HG02870 (cell line): ENCODE results near the gene AHNAK2.

Experiments used
- ATAC-seq: cut with Tn5 transposase; IDR thresholded peaks from one replicate; pipeline ENCODE4 v1.9.1; 2021; ENCODE audit warnings: mild to moderate bottlenecking, moderate library complexity; ENCODE audit not compliant: unreplicated experiment

AHNAK2 gene

DNA sequence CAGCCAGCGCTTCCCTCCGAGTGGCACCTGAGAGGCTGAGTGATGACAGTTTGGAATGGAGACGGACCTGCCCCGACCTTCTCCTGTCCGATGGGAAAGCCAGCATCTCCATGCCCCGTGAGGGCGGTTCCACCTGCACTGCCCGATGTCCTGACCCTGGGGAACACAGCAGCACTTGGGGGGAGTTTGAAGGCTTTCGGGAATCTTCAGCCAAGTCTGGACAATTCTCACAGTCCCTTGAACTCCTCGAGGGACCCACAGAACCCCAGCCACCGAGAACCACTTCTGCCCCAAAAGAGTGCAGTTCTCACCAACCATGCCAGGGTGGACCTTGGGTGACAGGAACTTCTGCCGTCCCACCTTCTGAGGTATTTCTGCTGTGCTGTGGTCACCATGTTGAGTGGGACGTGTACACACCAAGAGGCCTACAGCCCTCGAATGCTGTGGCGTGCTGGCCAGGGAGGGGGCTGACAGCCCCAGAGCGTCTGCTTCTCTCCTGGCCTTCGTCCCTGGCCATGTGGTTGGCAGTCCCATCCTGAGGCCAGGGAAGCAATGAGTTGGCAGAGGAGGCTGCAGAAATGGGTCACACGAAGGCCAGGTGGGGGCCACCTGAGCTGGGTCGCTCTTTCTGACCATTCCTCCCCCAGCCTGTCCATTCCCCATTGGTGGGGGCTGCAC lies 8.5 kb upstream of the AHNAK2 start:
- ATAC-seq = no peak

DNA sequence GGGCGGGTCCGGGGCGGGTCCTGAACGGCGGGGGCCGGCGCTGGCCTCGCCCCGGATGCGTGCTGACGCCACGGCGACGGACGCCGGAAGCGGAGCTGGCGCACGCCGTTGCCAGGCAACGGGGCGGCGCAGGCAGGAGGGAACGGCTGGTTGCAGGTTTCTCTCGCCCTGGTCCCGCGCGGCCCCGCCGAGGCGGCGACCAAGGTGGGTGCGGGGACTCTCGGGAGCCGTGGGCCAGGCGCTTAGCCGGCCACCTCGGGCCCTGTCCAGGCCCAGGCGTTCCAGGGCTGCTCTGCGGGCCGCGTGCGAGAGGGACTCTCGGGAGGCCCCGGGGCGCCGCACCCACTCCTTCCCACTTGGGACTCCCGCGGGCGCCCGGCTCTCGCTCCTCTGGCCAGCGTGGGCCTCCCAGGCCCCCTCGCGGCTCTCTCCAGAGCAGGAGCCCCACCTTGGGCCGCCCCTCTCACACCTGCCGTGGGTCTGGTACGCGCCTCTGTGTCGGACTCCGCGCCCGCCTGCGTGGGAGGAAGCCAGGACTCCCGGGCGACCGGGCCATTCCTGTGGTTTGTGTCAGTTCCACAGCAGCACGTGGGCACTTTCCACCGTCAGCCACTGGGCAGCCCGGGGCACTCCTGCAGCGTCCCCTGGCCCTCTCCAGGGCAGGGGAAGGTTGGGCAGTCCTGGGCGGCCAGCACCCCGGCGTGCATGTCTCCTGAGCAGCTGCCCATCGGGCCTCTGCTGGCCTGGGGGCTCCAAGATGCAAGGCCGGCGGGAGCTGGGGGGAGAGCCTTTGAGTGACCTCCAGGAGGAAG lies 7.7 kb upstream of the AHNAK2 start, which contains the start of gene CLBA1:
CLBA1 (plus strand) TSS at position 114 of the 812 bp plus-strand sequence; CDS start at position 758, 644 bp downstream.
- peak; percentile 90 for ATAC-seq

DNA sequence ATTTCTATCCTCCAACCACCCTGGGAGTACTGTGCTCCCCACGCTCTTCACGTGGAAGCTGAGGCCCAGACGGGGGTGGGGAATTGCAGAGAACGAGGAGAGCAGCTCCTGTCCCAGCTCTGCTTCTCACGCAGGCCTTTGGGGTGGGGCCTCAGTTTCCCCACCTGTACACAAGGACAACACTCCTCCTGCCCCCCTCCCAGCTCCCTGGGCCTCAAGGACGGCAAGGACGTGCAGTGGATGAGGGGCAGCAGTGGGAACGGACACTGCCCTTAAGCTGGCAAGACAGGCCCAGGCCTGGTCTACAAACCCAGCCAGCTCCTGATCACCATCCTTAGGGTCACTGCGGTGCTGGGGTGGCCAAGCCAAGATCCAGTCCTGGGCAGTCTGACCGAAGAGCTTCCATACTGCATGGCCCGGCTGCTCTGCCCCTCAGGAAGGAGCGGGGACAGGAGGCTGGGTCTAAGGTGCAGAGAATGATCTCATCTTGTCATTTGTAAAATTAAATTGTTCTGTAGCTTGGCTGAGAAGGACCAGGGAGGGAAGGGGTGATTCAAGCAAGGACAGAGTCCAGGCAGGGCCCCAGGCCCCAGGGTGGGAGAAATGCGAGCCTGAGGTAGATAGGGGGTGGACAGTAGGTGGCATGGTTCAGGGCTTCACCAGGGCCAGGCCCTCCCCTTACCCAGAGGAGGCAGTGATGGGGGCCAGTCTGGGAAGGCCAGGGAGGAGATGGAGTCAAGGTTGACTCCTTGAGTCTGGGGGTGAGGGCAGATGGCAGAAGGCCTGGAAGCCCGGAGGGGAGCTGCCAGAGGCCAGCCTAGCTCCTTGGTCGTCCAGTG lies 6.1 kb upstream of the AHNAK2 start:
- no peak for ATAC-seq

DNA sequence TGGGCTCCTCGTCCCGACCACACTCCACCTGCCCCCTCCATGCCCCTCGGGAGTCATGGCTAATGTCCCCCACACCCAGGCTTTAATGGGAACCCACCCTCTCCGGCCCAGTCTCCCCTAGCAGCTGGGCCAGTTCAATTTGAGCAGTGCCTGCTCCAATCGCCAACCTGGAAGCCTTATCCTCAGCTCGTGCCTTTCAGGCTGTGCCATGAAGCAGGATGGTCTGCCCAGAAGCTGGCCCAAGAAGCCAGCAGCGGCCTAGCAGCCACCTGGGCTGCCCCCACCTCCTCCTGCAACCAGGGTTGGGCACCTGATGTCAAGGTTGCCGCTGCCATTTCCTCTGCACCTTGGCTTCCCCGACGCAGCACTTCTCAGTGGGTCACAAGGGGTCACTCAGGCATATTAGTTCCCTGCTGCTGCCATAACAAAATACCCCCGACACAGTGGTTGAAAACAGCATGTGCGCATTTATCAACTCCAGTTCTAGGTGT lies 5.1 kb upstream of the AHNAK2 start:
- no peak for ATAC-seq

DNA sequence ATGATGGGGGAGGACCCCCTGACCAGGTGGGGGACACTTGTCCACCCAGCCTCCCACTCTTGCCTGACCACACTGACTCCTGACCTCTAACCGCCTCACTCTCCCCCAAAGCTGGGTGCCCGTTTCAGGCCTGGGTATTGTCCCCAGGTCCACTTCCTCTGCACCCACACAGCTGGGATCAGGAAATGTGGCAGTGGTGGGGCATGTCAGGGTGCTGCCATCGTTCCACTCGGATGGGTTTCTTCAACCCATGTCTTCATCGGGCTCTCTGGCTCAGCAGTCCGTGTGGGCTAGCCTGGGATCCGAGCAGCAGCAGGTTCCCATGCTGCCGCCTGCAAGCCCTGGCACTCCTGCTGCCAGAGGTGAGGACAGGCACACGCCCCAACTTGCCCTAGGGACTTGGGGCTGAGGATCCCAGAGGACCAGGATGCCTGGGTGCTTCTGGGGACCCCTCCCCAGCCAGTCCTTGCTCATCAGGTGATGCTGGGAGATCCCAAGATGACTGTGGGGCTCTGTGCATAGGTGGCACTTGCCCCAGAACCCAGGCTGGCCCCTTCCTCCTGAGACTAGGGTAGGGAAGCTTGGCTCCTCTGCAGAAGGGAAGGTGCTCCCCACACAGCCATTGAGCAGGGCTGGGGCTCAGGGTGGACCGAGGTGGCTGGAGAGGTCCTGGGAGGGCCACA lies 4.5 kb upstream of the AHNAK2 start:
- no peak for ATAC-seq

DNA sequence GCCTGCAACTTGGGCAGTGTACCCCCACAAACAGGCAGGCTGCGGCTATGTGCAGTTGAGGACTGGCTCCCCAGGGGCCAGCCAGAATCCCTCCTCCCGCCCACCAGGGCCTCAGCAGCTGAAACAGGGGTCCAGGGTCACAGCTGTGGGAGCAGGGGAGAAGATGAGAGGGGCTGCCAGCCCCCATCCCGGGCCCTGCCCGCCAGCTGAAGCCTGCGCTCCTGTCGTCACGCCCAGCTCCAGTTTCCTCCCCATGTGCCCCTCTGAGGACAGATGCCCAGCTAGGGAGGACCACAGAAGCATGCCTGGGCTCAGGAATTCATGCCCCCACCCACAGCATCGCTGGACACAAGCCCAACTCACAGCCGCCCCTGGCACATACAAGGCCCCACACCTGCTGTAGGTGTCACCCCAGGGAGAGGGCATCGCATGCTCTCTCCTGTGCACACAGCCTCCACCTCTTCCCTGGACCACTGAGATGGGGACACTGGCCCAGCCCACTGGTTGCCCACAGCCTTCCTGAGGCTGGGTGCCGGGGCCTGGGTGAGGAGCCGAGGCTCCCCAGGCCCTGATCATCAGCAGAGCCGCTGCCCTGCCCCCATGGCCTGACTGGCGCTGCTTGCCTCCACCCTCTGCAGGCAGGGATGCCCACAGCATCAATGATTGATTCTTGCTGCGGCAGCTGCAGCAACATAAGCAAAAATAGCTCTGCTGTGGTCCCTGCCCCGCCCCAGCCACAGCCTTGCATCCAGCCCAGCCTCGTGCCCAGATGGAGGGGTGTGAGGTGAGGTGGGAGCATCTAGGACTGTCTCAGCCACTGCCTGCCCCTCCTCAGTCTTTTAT lies 3.7 kb upstream of the AHNAK2 start:
- ATAC-seq = no peak

DNA sequence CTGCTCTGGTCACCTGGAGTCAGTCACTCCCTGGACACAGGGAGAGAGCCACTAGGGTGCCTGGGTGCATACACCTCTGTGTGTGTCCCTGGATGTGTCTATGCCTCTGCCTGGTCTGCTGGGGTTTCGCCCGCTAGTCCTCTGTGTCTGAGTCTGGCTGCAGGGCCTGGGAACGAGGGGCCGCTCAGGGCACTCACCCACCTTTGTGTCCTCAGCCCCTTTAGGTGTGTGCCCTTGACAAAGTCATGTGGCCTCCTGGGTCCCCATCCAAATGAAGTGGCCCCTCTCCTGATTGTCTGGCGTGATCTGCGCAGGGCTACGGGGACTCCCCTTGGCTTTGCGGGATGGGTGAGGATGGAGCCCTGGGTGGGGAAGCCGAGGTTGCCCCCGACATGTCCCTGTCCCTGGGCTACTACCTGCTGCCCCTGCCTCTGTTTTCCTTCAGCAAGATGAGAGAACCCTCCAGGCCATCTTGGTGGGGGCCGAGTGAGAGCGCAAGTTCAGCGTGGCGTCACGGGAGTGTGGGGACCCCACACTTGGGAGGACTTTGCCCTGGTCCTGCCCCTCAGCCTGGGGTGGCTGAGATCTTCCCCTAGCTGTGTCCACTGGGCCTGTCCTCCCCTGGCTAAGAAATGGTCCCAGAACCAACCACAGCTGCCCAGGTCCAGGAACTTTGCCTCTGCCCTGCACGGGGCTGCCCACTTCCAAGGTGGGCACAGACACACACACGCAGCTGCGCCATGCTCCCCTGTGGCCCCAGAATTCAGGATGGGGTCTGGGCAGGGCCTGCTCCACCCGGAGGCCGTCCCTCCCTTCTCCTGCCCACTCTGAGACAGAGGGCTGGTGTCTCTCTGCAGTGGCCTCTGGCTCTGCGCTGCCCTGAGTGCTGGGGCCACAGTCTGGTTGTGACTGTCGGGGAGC lies 2.7 kb upstream of the AHNAK2 start:
- no peak for ATAC-seq

DNA sequence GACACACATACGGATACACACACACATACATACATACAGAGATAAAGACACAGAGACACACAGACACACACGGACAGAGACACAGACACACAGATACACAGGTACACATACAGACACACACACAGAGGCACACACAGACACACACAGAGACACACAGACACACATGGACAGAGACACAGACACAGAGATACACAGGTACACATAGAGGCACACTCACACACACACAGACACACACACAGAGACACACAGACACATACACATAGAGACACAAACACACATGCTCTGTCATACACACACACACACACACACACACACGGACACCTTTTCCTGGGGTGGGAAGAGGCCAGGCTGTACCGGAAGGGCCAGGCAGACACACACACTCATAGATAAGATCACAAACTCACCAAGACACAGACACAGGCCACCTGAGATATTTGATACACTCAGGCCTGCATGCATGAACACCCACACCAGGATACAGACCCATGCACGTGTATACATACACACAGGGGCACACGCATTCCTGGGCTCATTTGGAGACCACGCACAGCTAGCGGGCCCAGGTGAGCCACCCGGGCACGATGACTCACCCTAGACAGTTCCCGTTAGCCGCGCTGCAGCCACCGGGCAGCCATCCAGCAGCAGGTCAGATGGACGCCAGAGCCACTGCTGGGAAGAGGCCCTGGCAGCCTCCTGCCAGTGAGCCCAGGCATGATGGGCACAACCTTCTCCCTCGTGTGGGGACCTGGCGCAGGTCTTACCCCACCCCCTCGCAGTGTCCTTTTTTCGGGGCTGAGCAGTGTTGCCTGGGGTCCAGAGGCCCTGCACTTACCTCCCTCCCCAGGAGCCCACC lies 1.8 kb upstream of the AHNAK2 start:
- ATAC-seq = no peak

DNA sequence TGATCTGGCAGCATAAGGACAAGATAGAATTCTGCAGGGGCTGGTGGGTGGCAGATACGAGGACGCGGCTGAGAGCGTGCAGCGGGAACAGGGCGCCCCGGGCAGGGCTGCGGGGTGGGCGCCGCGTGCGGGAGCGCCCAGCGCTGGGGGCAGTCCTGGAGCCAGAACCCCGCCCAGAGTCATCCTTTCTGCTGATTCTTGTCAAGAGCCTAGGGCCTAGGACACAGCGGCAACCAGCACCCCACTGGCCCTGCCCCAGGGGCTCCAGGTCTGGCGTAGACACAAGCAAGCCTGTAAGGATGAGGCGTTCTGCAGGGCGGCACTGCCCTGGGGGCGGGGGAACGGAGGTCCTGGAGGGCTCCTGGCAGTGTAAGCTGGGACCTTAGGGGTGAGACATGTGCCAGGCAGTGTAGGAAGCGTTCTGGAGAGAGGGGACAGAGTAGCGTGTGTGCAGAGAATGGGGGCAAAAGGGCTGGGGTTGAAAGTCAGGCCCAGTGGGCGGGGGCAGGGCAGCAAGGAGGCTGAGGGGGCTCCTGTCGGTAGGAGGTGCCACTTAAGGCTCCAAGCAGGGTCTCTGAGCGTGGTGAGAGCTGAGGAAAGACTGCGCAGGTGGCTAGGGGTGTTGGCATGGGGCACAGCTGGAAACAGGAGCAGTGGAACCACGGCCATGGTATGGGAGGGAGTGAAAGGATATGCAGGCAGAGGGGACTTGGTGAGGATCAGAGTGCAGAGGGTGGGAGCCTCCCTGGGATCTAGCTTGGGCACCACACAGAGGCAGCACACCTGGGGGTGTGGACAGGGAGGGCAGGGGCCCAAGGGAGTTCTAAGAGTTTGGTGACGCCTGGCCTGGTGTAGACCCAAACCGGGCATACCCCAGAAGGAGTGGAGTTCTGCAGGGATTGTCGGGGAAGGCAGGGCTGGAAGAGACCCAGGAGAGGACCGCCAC lies 845 bp upstream of the AHNAK2 start:
- ATAC-seq = no peak

DNA sequence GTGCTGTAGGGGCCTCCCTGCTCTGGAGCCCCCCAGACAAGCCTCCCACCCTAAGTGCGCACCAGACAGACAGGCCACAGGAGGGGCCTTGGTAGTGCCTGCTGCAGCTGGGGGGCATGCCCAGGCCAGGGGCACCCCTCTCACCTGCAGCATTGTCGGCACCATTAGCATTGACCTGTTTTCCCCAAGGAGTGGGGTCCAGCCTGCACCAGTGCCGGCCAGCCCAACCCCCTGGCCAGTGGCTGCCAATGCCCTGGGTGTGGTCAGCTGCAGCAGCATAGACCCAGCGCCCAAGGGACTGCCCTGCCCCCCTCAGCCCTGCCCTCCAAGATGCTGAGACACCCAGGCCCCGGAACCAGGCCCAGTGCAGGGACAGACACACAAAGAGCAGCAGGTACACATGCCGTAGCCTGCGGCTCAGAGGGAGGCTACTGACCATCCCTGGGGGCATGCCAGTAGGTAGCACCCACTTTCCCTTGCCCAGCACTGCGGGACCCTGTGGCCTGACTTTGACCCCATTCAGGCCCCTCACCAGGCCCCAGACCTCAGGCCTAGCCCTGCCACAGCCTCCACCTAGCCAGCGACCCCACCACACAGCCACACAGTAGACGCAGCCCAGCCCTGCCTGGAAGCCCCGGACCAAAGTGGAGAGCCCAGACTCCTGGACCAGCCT lies 1.0 kb downstream of the AHNAK2 start:
- no peak for ATAC-seq

DNA sequence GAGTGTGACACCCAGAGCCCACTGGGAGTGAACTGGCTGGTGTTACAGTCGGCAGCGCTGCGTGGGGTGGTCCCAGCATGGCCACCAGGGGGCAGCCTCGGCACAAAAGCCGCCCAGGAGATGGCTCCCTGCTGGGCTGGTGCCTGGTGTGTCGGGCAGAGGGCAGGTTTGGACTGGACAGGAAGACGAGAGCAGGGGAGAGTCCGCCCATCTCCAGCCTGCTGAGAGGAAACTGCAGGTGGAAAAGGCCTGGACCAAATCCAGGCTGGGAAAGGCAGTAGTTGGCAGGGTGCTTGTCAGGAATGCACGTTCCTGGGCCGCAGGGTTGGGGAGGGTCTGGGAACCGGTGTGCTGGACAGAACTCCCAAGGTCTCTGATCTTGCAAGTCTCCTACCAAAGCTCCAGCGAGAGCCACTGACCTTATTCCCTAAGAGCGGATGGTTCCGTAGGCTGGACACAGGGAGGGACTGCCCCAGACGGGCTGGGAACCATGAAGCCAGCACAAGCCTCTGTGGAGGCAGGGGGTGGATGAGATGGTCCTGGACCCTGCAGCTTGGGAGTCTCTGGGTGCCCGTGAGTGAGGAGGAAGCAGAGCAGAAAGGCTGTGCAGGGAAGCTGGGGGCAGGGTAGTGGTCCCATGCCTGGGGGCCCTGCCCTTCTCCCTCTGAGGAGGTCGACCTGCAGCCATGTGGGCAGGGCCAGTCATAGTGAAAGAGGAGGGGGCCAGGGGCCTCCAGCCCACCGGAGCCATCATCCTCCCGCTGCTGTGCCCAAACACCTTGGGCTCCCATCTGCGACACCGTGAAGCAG lies 1.8 kb downstream of the AHNAK2 start:
- ATAC-seq = no peak

DNA sequence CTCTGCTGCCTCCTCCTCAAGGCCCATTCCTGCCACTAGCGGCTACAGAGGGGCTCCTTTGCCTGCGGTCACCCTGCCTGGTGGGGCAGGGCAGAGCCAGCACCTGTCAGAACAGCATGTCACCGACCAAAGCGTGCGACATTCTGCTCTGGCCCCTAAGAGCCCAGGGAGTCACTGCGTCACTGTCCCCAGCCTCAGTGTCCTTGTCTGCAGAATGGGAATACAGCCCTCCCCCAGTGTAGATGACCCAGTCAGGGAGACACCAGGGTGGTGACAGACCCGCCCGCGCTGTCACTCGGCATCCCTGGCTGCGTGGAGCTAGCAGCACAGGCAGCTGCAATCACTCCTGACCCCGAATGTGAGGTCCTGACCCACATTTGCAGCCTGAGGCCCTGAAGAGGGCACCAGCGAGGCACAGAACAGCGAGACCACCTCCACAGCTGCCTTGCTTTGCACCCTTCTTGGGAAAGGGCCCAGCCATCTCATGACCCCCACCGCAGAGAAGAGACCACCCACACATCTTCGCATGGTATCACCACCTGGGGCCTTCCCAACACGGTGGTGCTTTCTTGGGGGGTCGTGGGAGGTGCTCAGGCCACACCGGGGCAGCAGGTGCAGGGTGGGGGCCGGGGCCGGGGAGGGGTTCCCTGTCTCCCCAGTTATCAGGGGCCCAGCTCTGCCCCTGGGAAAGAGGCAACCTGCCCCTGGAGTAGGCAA lies 2.5 kb downstream of the AHNAK2 start:
- ATAC-seq = no peak

DNA sequence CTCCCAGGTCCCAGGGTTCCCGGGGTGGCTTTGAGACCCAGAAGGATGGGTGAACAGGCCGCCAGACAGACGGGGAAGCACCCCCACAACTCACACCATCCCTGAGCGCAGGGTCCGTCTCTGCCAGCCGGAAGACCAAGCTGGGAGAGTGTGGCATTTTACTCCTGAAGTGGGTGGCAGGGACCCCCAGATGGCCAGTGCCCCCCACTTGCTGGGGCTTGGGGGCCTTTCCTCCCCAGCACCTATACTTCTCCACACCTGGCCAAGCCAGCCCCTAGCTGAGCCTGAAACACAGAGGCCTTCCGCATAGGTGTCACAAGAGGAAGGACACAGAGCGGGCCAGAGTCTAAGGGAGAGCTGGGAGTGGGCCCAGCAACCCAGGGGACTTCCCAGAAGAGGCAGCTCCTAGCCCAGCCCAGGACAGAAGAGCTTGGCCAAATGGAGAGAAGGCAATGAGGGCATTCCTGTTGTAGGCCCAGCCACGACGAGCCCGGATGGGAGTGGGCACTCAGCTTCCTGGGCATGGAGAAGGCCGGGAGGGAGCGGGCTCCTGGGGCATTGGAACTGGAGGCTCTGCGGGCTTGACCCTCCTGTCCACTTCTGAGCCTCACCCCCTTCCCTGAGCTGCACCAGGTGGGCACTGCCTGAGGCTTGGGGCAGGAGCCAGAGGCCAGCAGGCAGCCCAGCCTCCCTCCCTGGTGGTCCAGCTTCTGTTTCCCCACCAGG lies 3.3 kb downstream of the AHNAK2 start:
- ATAC-seq = no peak

DNA sequence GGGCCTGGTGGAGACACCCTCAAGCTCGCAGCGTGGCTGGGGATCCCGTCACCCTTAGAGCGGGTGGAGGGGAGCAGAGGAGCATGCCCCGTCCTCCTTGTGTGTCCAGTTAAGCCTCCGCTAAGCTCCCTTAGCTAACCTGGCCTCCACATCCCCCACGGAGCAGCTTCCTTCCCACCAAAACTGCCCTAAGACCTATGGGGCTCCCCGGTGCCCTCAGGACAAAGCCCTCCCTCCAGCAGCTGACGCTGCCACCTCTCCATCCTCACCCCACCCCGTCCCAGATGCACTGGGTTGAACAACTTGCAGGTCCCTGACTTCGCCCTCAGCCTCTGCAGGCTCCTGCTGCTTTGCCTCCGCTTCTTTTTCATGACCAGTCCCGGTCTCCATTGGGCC lies 4.0 kb downstream of the AHNAK2 start:
- ATAC-seq = no peak
